GM18511 (cell line): Measurements from ENCODE around the gene SLC16A12.

Experiments
- ATAC-seq: cut with Tn5 transposase; IDR thresholded peaks from one replicate; pipeline ENCODE4 v1.9.1; 2021; ENCODE audit warnings: mild to moderate bottlenecking, moderate library complexity; ENCODE audit not compliant: unreplicated experiment

Gene SLC16A12, protein sequence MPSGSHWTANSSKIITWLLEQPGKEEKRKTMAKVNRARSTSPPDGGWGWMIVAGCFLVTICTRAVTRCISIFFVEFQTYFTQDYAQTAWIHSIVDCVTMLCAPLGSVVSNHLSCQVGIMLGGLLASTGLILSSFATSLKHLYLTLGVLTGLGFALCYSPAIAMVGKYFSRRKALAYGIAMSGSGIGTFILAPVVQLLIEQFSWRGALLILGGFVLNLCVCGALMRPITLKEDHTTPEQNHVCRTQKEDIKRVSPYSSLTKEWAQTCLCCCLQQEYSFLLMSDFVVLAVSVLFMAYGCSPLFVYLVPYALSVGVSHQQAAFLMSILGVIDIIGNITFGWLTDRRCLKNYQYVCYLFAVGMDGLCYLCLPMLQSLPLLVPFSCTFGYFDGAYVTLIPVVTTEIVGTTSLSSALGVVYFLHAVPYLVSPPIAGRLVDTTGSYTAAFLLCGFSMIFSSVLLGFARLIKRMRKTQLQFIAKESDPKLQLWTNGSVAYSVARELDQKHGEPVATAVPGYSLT

GRCh38 chr10:89535171-89536012, at the start of gene SLC16A12:
SLC16A12 (minus strand) TSS chr10:89535594; CDS start chr10:89462578, 73,016 bp downstream.
- ATAC-seq: no peak

- no peak for ATAC-seq
These were observed 46.6 kb upstream of the SLC16A12 start for GRCh38 chr10:89582022-89582421.

GRCh38 chr10:89580243-89580642, 44.8 kb upstream of the SLC16A12 start:
- no peak for ATAC-seq

GRCh38 chr10:89576696-89577095, 41.3 kb upstream of the SLC16A12 start:
- no peak for ATAC-seq

DNA sequence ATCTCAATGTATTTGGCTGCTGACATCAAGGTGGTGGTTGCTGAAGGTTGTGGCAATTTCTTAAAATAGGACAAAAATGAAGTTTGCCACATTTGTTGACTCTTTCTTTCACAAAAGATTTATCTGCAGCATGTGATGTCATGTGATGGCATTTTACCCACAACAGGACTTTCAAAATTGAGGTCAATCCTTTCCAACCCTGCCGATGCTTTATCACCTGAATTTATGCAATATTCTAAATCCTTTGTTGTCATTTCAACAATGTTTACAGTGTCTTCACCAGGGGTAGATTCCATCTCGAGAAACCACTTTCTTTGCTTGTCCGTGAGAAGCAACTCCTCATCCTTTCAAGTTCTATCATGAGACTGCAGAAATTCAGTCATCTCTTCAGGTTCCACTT, 40.6 kb upstream of the SLC16A12 start:
- ATAC-seq: no peak

GRCh38 chr10:89575031-89575430, 39.6 kb upstream of the SLC16A12 start:
- ATAC-seq: no peak

GRCh38 chr10:89574368-89574767, 39.0 kb upstream of the SLC16A12 start:
- ATAC-seq: no peak

- ATAC-seq: no peak
These were observed 32.3 kb upstream of the SLC16A12 start for GRCh38 chr10:89567576-89568245.

DNA sequence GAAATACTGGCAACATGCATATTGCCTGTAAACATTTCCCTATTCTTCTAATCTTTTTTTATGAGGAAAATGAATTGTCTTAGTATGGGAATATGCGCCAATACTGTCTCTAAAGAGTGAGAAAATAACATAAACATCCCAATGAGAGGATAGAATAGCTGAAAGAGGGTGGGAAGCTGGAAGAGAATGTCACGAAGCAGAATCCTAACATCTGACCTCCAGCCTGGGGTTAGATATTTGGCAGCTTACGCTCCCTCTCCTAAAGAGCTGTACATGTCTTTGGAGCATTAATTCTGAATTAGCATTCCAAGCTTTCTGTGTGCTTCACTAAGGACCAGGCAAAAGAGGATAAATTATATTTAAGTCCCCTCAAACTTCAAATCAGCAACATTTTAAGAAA, 31.6 kb upstream of the SLC16A12 start:
- no peak for ATAC-seq

DNA sequence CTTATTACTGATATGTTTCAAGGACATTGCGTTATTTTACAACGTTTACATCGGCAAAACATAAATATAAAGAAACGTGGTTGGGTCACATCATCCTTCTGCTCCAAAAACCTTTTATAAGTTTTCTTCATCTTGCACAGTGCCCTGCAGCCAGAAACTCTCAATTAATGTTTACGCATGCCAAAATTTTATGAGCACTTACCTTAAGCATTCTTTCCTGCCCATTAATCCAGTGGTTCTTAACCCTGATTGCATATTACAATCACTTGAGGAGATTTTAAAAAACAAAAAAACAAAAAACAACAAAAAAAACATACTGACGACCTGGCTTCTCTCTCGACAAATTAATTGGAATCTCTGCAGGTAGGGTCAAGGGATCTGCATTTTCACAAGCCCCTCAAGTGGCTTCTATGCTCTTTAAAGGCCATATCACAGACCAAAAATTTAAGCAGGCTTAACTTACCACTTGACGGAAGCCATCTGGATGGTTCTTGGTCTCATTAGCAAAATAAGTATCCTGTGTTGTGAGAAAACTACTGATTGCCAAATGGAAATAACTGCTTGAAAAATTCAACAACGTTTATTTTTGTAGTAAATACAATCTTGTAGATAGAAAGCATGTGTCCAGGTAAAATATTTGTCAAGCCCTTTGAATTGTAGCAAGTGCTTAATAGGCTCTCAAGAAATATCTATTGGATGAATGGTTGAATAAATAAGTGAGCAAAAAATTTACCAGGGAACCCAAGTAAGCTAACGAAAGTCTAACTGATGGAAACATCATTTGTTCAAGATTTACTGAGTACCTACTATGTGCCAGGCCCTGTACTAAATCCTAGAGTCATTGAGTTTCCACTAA, 30.9 kb upstream of the SLC16A12 start:
- no peak for ATAC-seq

DNA sequence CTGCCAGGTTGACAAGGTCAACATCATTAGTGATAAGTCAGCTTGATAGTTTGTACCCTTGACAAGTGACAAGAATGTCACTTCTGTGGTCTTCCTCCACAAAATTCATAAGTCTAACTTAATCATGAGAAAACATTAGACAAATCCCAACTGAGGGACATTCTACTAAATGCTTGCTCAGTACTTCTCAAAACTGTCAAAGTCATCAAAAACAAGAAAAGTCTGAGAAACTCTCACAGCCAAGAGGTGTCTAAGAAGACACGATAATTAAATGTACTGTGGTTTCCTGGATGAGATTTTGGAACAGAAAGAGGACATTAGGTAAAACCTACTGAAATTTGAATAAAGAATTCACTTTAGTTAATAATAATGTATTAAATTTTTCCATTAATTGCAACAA, 29.8 kb upstream of the SLC16A12 start:
- no peak for ATAC-seq

DNA sequence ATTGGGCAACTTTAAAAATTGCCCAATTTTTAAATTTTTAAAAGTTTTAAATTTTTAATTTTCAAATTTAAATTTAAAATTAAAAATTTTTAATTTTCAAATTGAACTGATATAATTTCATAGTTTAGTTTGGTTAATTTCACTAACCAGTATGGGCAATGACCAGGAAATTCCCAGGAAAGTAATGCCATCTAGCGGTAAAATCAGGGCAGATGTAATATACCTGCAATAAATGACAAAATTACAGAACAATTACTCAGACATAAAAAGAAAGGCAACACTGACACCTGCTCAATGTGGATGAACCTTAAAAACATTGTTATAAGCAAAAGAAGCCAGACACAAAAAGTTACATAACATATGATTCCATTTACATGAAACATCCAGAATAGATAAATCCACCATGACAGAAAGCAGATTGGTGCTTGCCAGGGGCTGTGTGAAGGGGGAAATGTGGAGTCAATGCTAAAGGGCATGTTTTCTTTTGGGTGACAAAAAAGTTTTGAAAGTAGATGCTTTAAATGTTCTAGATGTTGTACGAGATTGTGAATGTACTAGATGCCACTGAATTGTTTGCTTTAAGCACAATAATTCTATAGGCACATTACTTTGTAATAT, 28.6 kb upstream of the SLC16A12 start:
- ATAC-seq: no peak

DNA sequence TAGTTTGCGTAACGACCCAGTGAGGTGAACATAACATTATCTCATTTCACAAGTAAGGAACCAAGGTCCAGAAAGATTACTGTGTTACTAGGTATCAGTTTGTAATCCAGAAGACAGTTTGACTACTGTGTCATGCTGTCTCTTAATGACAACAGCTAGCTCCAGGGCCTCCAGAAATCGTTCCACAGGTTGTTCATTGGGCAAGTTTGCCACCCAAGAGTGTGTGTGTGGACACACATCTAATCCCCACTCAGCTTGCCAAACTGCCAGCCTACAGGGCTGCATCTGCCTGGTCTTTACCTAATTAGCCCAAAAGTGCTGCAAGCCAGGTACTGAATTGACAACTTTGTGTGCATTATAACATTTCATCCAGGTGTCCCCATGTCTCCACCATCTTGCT, 27.9 kb upstream of the SLC16A12 start:
- no peak for ATAC-seq

DNA sequence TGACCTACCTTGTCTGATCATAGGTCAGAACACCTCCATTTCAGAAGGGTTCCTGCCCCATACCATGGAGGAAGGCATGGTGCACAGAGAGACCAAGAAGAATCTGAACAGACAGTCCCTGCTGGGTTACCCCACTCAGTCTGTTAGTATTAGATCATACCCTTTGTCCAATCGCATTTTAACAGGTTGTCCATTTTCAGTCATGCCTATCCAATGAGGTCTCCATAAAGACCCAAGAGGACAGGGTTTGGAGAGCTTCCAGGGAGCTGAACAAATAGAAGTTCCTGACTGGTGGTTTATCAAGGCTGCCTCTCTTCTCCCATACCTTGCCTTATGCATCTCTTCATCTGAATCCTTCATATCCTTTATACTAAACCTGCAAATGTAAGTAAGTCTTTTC, 21.2 kb upstream of the SLC16A12 start:
- ATAC-seq: no peak

DNA sequence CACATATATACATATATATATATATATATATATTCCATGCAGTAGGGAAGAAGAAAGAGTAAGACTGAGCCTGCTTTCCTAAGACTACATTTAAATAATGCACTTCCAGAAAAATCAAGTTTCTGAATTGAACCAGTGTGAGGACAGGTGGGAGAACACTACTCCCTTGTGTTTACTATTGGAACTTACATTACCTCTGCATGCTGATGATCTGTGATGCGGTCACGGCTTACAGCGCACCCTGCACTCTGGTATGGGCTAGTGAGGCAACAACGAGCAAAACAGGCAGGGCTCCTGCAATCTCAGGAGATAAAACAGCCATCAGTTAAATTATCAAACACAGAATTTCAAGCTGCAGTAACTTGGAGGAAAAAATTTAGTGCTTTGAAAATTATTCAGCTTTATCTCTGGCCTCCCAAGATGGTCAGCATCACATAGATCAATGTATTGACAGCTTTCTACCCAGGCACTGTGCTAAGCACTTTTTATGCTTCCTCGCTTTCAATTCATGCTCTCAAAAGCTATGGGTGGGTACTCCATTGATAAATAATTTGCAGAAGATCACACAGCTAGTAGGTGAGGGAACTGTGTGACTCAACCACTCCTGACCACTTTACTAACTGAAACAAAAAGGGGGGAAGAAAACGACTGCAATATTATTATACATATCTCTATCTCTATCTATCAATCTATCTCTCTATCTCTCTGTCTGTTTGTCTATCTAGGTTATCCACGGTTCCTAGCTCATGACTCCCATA, 20.5 kb upstream of the SLC16A12 start:
- no peak for ATAC-seq

DNA sequence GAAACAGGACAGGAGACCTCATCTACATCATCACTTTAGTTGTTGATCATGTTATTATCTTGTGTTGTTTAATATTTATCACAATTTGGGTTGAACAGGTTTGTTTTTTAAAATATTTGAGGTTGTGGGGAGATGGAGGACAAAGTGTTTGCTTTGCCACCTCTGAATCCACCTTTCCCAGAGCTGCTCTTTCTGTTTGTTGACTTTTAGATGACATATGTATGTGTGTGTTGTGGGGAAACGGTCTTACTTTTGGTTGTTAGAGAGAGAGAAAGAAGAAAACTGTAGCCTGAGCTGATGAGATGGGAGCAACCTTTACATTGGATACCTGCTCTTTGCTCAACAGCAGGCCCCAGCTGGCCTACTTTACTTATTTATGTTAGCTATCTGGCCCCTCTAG, 19.0 kb upstream of the SLC16A12 start:
- no peak for ATAC-seq

- ATAC-seq: no peak
These were observed 17.8 kb upstream of the SLC16A12 start for GRCh38 chr10:89553064-89553734.

DNA sequence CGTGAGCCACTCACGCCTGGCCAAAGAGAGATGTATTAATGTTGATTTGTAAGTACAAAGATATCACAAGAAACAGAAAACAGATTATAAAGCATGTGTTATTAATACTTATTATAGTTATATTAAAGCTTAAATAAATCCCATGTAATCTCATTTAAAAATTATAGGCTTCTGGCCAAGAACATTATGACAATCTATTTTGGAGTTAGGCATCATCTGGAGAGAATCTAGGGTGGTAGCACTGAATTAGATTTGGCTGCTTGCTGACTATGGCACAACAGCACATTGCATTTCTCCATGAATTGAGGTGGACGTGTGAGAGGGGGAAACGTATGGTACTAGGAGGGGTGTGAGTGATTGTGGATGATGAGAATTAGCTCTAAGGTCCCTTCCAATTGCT, 16.8 kb upstream of the SLC16A12 start:
- no peak for ATAC-seq

- no peak for ATAC-seq
These were observed 15.1 kb upstream of the SLC16A12 start for GRCh38 chr10:89550509-89550908.
